Kidney epithelial cell (primary cell): Measurements from ENCODE around the gene ALDH1A1. TPM values are rescaled to one million over a fixed set of nuclear protein-coding genes. Genes with fewer than 3 reads are reported as not detected.

Experiments used
- DNase-seq: peaks from one replicate; pipeline ENCODE4 v3.0.0-alpha.2; 2010; ENCODE audit warnings: low read depth
- H3K27me3 ChIP-seq: 2 replicates; pipeline ENCODE4 v1.6.0; 2011; ENCODE audit warnings: low read length; ENCODE audit not compliant: control insufficient read depth, insufficient read depth
- H3K36me3 ChIP-seq: 2 replicates; pipeline ENCODE4 v1.5.1; 2011; ENCODE audit warnings: low read length; ENCODE audit not compliant: control insufficient read depth, insufficient read depth
- H3K4me3 ChIP-seq: 2 replicates; pipeline ENCODE4 v1.5.1; 2011; ENCODE audit warnings: low read depth, mild to moderate bottlenecking, control low read depth, low read length
- total RNA-seq: library from RNA; depleted of rRNA; stranded (reverse); fragments of >200 nt; gene quantifications from 2 replicates; pipeline ENCODE4 v1.2.3, GENCODE V29; 2015
- TF ChIP-seq, protein P1 (sequence below): IDR thresholded peaks from 2 replicates; pipeline ENCODE4 v1.5.1; 2011; ENCODE audit warnings: mild to moderate bottlenecking, moderate library complexity, low read length, control low read depth, inconsistent platforms; ENCODE audit not compliant: insufficient read depth, poor library complexity, severe bottlenecking

The ALDH1A1 gene
- total RNA-seq, 1 donor from 2014 or later, result 3.6 TPM

DNA sequence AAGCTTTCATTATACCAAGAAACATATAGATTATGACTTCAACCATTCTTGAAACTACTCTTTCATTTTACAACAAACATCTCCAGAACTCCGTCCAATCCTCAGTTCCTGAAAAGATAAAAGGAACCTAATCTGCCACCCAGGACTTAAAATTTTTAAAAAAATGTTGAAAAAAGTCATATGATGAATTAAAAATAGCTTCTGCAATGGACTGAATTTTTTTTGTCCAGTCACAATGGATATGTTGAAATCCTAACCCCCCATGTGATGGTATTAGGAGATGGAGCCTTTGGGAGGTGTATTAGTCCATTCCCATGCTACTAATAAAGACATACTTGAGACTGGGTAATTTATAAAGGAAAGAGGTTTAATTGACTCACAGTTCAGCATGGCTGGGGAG lies 2.7 kb upstream of the ALDH1A1 start:
- Histone ChIP-seq H3K36me3 (no peaks in the 10 kb centered on the region), H3K27me3 (no peaks in the 10 kb centered on the region), H3K4me3 (no peak overlapping the region)
- no peak for DNase-seq
- TF ChIP-seq, protein P1, sequence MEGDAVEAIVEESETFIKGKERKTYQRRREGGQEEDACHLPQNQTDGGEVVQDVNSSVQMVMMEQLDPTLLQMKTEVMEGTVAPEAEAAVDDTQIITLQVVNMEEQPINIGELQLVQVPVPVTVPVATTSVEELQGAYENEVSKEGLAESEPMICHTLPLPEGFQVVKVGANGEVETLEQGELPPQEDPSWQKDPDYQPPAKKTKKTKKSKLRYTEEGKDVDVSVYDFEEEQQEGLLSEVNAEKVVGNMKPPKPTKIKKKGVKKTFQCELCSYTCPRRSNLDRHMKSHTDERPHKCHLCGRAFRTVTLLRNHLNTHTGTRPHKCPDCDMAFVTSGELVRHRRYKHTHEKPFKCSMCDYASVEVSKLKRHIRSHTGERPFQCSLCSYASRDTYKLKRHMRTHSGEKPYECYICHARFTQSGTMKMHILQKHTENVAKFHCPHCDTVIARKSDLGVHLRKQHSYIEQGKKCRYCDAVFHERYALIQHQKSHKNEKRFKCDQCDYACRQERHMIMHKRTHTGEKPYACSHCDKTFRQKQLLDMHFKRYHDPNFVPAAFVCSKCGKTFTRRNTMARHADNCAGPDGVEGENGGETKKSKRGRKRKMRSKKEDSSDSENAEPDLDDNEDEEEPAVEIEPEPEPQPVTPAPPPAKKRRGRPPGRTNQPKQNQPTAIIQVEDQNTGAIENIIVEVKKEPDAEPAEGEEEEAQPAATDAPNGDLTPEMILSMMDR, result no peak

DNA sequence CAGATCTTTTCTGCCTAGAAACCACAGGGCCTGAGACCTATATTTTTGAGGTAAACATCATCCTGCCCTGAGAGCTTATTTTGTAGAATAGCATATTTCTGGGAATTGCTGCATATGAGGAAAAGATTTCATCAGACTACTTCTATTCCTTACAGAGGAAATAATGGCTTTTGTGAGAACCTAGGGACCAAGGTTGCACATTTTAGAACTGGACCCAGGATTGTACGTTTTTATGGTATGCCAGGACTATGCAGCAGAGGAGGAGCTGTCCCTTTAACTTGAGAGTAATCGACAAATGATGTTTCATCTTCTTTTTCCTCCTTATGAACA lies 2.2 kb upstream of the ALDH1A1 start:
- no peaks in the 10 kb centered on the region for H3K36me3 ChIP-seq
- H3K4me3 ChIP-seq, result no peak overlapping the region
- TF ChIP-seq, protein P1, result no peak
- no peak for DNase-seq
- no peaks in the 10 kb centered on the region for H3K27me3 ChIP-seq

DNA sequence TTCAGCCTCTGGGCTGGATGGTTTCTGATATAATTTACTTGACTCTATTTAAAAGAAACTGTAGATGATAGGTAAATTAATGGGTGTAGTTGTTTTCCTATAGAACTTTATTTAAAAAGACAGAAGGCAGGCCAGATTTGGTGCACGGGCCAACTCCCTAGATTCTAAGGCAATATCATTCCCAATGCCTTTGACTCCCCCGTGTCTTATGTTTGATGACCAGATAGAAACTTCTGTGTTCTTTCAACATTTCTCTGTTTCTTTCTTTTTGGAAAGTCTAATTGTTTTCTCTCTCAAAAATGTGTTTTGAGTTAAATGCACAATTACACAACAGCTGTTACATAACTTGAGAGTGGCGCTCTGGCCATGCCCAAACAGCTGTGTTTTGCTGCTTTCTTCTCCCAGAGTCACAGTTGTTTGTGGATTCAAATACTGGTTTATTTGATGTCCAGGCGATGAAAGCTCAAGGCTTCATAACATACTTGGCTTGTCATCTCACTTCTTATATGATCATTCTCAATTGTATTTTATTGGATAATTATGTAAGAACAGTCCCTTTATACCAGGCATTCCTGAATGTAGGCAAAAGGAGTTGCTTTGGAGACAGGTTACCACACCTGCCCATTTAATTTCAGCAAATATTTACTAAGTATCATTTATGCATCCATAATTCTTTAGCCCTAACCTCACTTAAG lies 1.7 kb upstream of the ALDH1A1 start:
- no peaks in the 10 kb centered on the region for H3K27me3 ChIP-seq
- no peaks in the 10 kb centered on the region for H3K36me3 ChIP-seq
- H3K4me3 ChIP-seq, result no peak overlapping the region
- TF ChIP-seq, protein P1, result no peak
- no peak for DNase-seq

DNA sequence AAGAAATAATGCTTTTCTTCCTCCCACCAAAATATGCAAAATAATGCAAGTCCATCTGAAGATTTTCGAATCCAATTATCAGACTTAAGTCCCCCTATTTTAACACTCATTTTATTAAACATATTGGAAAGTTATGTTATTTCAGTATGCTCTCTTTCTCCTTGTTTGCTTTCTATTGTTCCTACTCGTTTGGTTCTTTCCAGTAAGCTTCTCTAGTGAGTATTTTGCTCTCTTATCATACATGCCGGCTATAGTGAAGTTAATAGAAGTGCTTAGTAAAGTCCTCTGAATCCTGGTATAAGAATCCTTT lies 517 bp downstream of the ALDH1A1 start:
- H3K4me3 ChIP-seq, result peak overlapping the region; percentile 2
- H3K36me3 ChIP-seq, result no peaks in the 10 kb centered on the region
- H3K27me3 ChIP-seq, result no peaks in the 10 kb centered on the region
- DNase-seq, result no peak
- TF ChIP-seq, protein P1, result no peak

DNA sequence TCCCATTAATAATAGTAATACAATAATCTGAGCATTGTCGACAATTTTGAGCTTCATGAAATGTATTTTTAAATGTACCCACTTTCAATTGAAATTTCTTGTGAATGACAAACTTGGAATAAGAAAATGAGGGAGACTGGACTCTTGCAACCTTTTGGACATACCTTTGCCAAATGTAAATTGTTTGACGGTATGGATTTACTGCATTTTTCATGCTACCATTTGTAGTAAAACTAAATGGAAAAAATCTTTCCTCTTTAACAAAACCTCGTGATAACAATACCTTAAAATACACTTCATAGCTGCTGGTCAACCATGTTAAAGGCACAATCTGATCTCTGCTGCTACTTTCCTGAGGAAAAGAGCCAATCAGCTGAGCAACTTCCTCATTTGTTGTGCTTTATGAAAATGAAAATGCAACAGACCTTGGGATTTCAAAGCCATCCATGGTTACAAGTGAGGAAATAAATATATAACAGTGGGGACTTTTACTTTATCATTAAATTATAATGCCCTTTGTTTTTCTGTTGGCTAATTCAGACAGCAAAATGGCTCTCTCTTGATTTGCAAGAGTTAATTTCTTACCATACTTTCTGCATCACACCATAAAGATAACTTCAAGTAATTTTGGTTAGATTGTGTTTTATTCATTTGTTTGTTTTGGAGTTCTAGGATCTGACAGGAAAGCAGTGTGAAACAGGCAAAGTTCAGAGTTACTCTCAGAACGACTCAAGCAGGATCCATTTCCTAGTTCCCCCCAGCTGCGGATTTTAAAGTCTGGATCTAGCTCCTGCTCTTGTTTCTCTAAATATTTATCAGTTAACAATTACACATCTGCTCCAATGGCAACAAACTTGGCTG lies 1.1 kb downstream of the ALDH1A1 start:
- peak overlapping the region; percentile 2 for H3K4me3 ChIP-seq
- no peak for DNase-seq
- no peaks in the 10 kb centered on the region for H3K36me3 ChIP-seq
- no peaks in the 10 kb centered on the region for H3K27me3 ChIP-seq
- TF ChIP-seq, protein P1, result no peak

DNA sequence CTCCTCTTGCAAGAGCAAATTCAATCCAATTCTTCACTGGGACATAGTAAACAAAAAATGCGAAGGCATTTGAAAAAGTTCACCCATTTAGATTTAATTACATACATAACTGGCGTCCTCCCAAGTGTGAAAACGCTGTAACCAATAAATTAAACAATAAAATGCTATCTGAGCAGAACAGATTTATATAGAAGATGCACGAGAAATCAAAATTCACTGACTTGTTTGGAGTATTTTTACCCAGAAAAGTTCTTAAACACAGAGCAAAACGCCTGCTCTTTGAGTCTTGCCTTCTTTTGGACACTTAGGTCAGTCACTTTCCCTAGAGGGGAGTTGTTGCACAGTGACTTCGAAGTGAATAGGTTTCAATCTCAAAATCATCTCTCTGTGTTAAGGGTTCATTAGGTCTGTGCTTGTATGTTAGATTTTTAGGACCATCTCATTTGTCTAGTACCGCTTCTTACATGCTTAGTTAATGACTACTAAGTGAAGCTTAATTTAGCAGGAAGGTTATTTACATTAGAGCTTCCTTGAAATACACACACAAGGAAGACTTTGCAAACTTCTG lies 1.9 kb downstream of the ALDH1A1 start:
- Histone ChIP-seq H3K27me3 (no peaks in the 10 kb centered on the region), H3K36me3 (no peaks in the 10 kb centered on the region), H3K4me3 (no peak overlapping the region)
- TF ChIP-seq, protein P1, result no peak
- no peak for DNase-seq
